Measurements from ENCODE around the gene MID2. TPM values are rescaled to one million over a fixed set of nuclear protein-coding genes. Genes with fewer than 3 reads are reported as not detected.

MID2 gene
- total and polyA plus RNA-seq, 2 donors from 2014 or later = 2.7 to 16.5 TPM

DNA sequence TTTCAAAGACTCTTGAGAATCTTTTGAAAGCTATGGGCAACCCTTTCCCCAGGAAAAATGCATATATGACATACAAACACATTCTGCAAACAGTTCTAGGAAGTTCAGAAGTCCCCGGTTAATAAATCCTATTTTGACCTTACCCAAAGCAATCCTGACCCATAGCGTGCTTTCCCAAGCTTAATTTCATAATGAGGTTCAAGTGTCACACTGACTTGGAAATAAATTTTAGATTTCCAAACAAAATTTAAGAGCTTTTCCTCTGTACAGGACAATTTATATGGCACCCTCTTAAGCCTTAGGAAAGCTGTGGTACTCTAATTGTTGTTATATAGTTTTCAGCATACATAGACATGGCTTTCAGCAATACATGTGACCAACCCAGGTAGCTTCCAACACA is 11.3 kb downstream of the MID2 start:
- no peak for DNase-seq
- Histone ChIP-seq H3K27ac (ENCODE audit: low read depth in 2 of 2, low read length in 2 of 2) (no peak overlapping the region), H3K4me1 (ENCODE audit: control insufficient read depth in 2 of 3, insufficient read depth in 2 of 3, low read depth in 1 of 3, low read length in 3 of 3) (no peaks in the 10 kb centered on the region), H3K9ac (ENCODE audit: low read length in 3 of 3) (no peak overlapping the region), H3K4me3 (ENCODE audit: low read length in 3 of 3) (no peak overlapping the region), H3K27me3 (ENCODE audit: control insufficient read depth, insufficient read depth, low read length) (peaks cover 2% of the 10 kb centered on the region), H3K9me3 (ENCODE audit: control insufficient read depth in 2 of 3, insufficient read depth in 1 of 3, low read length in 3 of 3) (no peaks in the 10 kb centered on the region), H3K36me3 (ENCODE audit: control insufficient read depth in 2 of 3, insufficient read depth in 3 of 3, low read length in 3 of 3) (peaks cover 0 to 7% (median 4%) of the 10 kb centered on the region in 3 donors)
- intact Hi-C loops (cut with DNase I) = no loop called here
- FAIRE-seq = no peak
- TF ChIP-seq, protein P1, sequence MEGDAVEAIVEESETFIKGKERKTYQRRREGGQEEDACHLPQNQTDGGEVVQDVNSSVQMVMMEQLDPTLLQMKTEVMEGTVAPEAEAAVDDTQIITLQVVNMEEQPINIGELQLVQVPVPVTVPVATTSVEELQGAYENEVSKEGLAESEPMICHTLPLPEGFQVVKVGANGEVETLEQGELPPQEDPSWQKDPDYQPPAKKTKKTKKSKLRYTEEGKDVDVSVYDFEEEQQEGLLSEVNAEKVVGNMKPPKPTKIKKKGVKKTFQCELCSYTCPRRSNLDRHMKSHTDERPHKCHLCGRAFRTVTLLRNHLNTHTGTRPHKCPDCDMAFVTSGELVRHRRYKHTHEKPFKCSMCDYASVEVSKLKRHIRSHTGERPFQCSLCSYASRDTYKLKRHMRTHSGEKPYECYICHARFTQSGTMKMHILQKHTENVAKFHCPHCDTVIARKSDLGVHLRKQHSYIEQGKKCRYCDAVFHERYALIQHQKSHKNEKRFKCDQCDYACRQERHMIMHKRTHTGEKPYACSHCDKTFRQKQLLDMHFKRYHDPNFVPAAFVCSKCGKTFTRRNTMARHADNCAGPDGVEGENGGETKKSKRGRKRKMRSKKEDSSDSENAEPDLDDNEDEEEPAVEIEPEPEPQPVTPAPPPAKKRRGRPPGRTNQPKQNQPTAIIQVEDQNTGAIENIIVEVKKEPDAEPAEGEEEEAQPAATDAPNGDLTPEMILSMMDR (IDR thresholded peaks at IDR 0.05; ENCODE audit: borderline replicate concordance, extremely low read depth, insufficient read depth) = no peak

DNA sequence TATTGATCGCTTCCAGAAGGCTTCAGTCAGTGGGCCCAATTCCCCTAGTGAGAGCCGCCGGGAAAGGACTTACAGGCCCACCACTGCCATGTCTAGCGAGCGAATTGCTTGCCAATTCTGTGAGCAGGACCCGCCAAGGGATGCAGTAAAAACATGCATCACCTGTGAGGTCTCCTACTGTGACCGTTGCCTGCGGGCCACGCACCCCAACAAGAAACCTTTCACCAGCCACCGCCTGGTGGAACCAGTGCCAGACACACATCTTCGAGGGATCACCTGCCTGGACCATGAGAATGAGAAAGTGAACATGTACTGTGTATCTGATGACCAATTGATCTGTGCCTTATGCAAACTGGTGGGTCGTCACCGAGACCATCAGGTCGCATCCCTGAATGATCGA is 15.3 kb downstream of the MID2 start:
- Histone ChIP-seq H3K9me3 (ENCODE audit: control insufficient read depth in 2 of 3, insufficient read depth in 1 of 3, low read length in 3 of 3) (no peaks in the 10 kb centered on the region), H3K27me3 (ENCODE audit: control insufficient read depth, insufficient read depth, low read length) (peaks cover 2% of the 10 kb centered on the region), H3K36me3 (ENCODE audit: control insufficient read depth in 2 of 3, insufficient read depth in 3 of 3, low read length in 3 of 3) (peaks cover 0 to 7% (median 4%) of the 10 kb centered on the region in 3 donors), H3K9ac (ENCODE audit: low read length in 3 of 3) (no peak overlapping the region), H3K27ac (ENCODE audit: low read depth in 2 of 2, low read length in 2 of 2) (no peak overlapping the region), H3K4me1 (ENCODE audit: control insufficient read depth in 2 of 3, insufficient read depth in 2 of 3, low read depth in 1 of 3, low read length in 3 of 3) (no peaks in the 10 kb centered on the region), H3K4me3 (ENCODE audit: low read length in 3 of 3) (no peak overlapping the region)
- TF ChIP-seq, protein P1 (IDR thresholded peaks at IDR 0.05; ENCODE audit: borderline replicate concordance, extremely low read depth, insufficient read depth) = no peak
- DNase-seq (no peak), FAIRE-seq (no peak)
- intact Hi-C loops (cut with DNase I) = no loop called here

DNA sequence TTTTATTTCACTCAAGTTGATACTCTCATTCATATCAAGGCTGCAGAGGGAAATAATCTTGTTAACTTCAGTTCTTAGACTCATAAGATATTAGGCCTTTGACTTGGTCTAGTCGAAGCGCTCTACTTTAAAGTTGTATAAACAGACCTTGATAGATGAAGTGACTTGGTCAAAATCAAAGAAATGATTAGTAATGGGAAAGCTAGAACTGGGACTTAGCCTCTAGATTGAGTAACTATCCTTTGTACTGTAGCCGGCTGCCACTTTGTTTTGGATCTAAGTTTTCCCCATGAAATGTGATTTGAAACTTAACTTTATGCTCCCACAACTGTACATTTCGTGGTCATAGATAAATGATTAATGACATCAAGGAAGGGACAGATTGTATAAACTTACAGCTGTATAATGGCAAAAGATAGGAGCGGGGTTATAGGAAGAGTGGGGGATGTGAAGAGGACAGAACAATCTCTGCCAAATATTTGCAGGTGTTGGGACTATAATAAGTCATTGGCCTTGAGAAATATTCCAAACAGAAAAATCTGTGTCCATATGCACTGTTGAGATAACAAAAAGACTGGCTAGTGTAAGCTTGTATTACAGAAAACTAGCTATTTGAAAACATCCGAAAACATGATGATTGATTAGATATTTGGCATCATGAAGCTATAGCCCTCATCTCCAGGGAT is 17.2 kb downstream of the MID2 start:
- no peak overlapping the region for H3K4me3 ChIP-seq (ENCODE audit: low read length in 3 of 3)
- peaks cover 0 to 7% (median 4%) of the 10 kb centered on the region in 3 donors for H3K36me3 ChIP-seq (ENCODE audit: control insufficient read depth in 2 of 3, insufficient read depth in 3 of 3, low read length in 3 of 3)
- intact Hi-C loops (cut with DNase I) = no loop called here
- H3K27me3 ChIP-seq (ENCODE audit: control insufficient read depth, insufficient read depth, low read length) = no peaks in the 10 kb centered on the region
- FAIRE-seq (no peak), DNase-seq (no peak)
- no peak overlapping the region for H3K9ac ChIP-seq (ENCODE audit: low read length in 3 of 3)
- H3K4me1 ChIP-seq (ENCODE audit: control insufficient read depth in 2 of 3, insufficient read depth in 2 of 3, low read depth in 1 of 3, low read length in 3 of 3) = no peaks in the 10 kb centered on the region
- H3K9me3 ChIP-seq (ENCODE audit: control insufficient read depth in 2 of 3, insufficient read depth in 1 of 3, low read length in 3 of 3) = no peaks in the 10 kb centered on the region
- H3K27ac ChIP-seq (ENCODE audit: low read depth in 2 of 2, low read length in 2 of 2) = no peak overlapping the region
- TF ChIP-seq, protein P1 (IDR thresholded peaks at IDR 0.05; ENCODE audit: borderline replicate concordance, extremely low read depth, insufficient read depth) = no peak

Measured in kidney (tissue), 14 donors.